AG10803 (cell line): ENCODE measurements around the gene DCST2.

Experiments used
- DNase-seq: peaks from one replicate; pipeline ENCODE4 v3.0.0; 2010; ENCODE audit warnings: low read depth
- H3K4me3 ChIP-seq: 2 replicates; pipeline ENCODE4 v1.5.1; 2011; ENCODE audit warnings: mild to moderate bottlenecking, low read length, control low read depth
- CTCF ChIP-seq: conservative IDR thresholded peaks from 2 replicates; pipeline ENCODE4 v1.5.1; 2011; ENCODE audit warnings: mild to moderate bottlenecking, low read length, control low read depth, inconsistent platforms

The DCST2 gene

GRCh38 chr1:155004352-155005075, 29.1 kb downstream of the DCST2 start:
- DNase-seq, result no peak

GRCh38 chr1:155003766-155004351, 29.7 kb downstream of the DCST2 start:
- peak; percentile 53 for DNase-seq
- H3K4me3 ChIP-seq, result peak overlapping the region; percentile 96
- no peak for TF ChIP-seq CTCF

More at GRCh38 chr1:155004352-155005075, 29.1 kb downstream of the DCST2 start:
- H3K4me3 ChIP-seq, result peak overlapping the region; percentile 96
- no peak for TF ChIP-seq CTCF

GRCh38 chr1:155003227-155003765, 30.3 kb downstream of the DCST2 start:
- no peak for TF ChIP-seq CTCF
- DNase-seq, result no peak
- H3K4me3 ChIP-seq, result peak overlapping the region; percentile 96

- 0 out of 2 replicates have a peak, but pooled peaks have one; percentile 5 for TF ChIP-seq CTCF
- H3K4me3 ChIP-seq, result peak within 1 kb of the TSS; percentile 96
- DNase-seq, result no peak
Measured at GRCh38 chr1:155002464-155003226, 30.9 kb downstream of the DCST2 start, which contains the start of gene ZBTB7B. ZBTB7B (plus strand) TSS chr1:155002802; CDS start chr1:155014661, 11,859 bp downstream.

GRCh38 chr1:155001675-155002463, 31.7 kb downstream of the DCST2 start:
- peak; percentile 98 for DNase-seq
- peak; percentile 50 for TF ChIP-seq CTCF
- peak overlapping the region; percentile 96 for H3K4me3 ChIP-seq

- TF ChIP-seq CTCF, result no peak
- DNase-seq, result no peak
- H3K4me3 ChIP-seq, result peak overlapping the region; percentile 86
Measured at GRCh38 chr1:155001425-155001674, 32.2 kb downstream of the DCST2 start.
